Kidney capillary endothelial cell (primary cell): ENCODE results near the gene GMEB2.

Experiments
- DNase-seq: peaks from one replicate; pipeline ENCODE4 v3.0.0-alpha.2; 2018; ENCODE audit warnings: low spot score

The GMEB2 gene

GRCh38 chr20:63558804-63559484 lies 68.0 kb downstream of the GMEB2 start:
- no peak for DNase-seq

GRCh38 chr20:63557481-63557891 lies 69.4 kb downstream of the GMEB2 start:
- DNase-seq, result no peak

- no peak for DNase-seq
Measured at GRCh38 chr20:63556873-63557478, 69.9 kb downstream of the GMEB2 start.

- DNase-seq, result no peak
Measured at GRCh38 chr20:63555661-63556381, 71.1 kb downstream of the GMEB2 start.

GRCh38 chr20:63554361-63555278 lies 72.3 kb downstream of the GMEB2 start:
- DNase-seq, result no peak

GRCh38 chr20:63553933-63554290 lies 73.0 kb downstream of the GMEB2 start, which contains the start of gene FNDC11:
TSS of gene FNDC11 (plus strand) at chr20:63554159. CDS start at chr20:63555664, 1,505 bp downstream.
- DNase-seq, result peak; percentile 36

- peak; percentile 82 for DNase-seq
Measured at GRCh38 chr20:63553251-63553932, 73.5 kb downstream of the GMEB2 start.

GRCh38 chr20:63552481-63553249 lies 74.2 kb downstream of the GMEB2 start:
- DNase-seq, result no peak

GRCh38 chr20:63551068-63551467 lies 75.8 kb downstream of the GMEB2 start:
- DNase-seq, result no peak

- no peak for DNase-seq
Measured at GRCh38 chr20:63549679-63550282, 77.1 kb downstream of the GMEB2 start.

- DNase-seq, result no peak
Measured at GRCh38 chr20:63549019-63549418, 77.9 kb downstream of the GMEB2 start.

- DNase-seq, result no peak
Measured at GRCh38 chr20:63548542-63548941, 78.4 kb downstream of the GMEB2 start.

- no peak for DNase-seq
Measured at GRCh38 chr20:63547725-63548480, 79.0 kb downstream of the GMEB2 start, which contains the start of gene SRMS. TSS of gene SRMS (minus strand) at chr20:63547749. CDS start at chr20:63547463, 286 bp downstream.

GRCh38 chr20:63546956-63547724 lies 79.8 kb downstream of the GMEB2 start:
- DNase-seq, result no peak

- DNase-seq, result no peak
Measured at GRCh38 chr20:63546256-63546955, 80.5 kb downstream of the GMEB2 start.

GRCh38 chr20:63545814-63546213 lies 81.1 kb downstream of the GMEB2 start:
- no peak for DNase-seq

GRCh38 chr20:63544958-63545516 lies 81.9 kb downstream of the GMEB2 start:
- DNase-seq, result no peak
